GDM1 (cell line): ENCODE data around the gene ZCCHC14.
"Not testable (repeated sequence)": the region's sequence is repeated elsewhere in the genome, so short reads cannot be mapped to it uniquely, and the experiment has no call there.

Source experiments
- DNase-seq: peaks from one replicate; lab custom pipeline; 2025; lab: John Stamatoyannopoulos, UW

The ZCCHC14 gene

GRCh38 chr16:87380881-87381280 lies 111.9 kb downstream of the ZCCHC14 start:
- DNase-seq = no peak

GRCh38 chr16:87380403-87380802 lies 112.4 kb downstream of the ZCCHC14 start:
- DNase-seq = no peak

- DNase-seq = not testable (repeated sequence)
Observed at GRCh38 chr16:87379312-87379752, 113.5 kb downstream of the ZCCHC14 start.

GRCh38 chr16:87376660-87377059 lies 116.2 kb downstream of the ZCCHC14 start:
- DNase-seq = no peak

- no peak for DNase-seq
Observed at GRCh38 chr16:87375426-87376135, 117.2 kb downstream of the ZCCHC14 start.

- DNase-seq = no peak
Observed at GRCh38 chr16:87374313-87374712, 118.5 kb downstream of the ZCCHC14 start.

GRCh38 chr16:87372305-87372704 lies 120.5 kb downstream of the ZCCHC14 start:
- DNase-seq = no peak

- DNase-seq = no peak
Observed at GRCh38 chr16:87371261-87371866, 121.5 kb downstream of the ZCCHC14 start.

- no peak for DNase-seq
Observed at GRCh38 chr16:87369796-87370719, 122.8 kb downstream of the ZCCHC14 start.

GRCh38 chr16:87369117-87369765 lies 123.6 kb downstream of the ZCCHC14 start:
- DNase-seq = no peak

- DNase-seq = no peak
Observed at GRCh38 chr16:87368029-87368770, 124.6 kb downstream of the ZCCHC14 start.

- DNase-seq = no peak
Observed at GRCh38 chr16:87367529-87367928, 125.3 kb downstream of the ZCCHC14 start.

GRCh38 chr16:87366930-87367329 lies 125.9 kb downstream of the ZCCHC14 start:
- DNase-seq = no peak

GRCh38 chr16:87366288-87366687 lies 126.5 kb downstream of the ZCCHC14 start:
- no peak for DNase-seq

GRCh38 chr16:87365021-87365713 lies 127.7 kb downstream of the ZCCHC14 start:
- no peak for DNase-seq

- DNase-seq = no peak
Observed at GRCh38 chr16:87363771-87364455, 128.9 kb downstream of the ZCCHC14 start.

- DNase-seq = not testable (repeated sequence)
Observed at GRCh38 chr16:87362828-87363559, 129.8 kb downstream of the ZCCHC14 start.

GRCh38 chr16:87361916-87362619 lies 130.8 kb downstream of the ZCCHC14 start:
- DNase-seq = no peak
